Right lobe of liver (tissue), 6 donors: ENCODE measurements around the gene FGF9. TPM values are rescaled to one million over a fixed set of nuclear protein-coding genes. Genes with fewer than 3 reads are reported as not detected.

Source experiments
- ATAC-seq, 4 donors: fragments of 200-7000 bp; cut with Tn5 transposase; one replicate each; pipeline ENCODE4 v1.9.1; 2020; ENCODE audit warnings: mild to moderate bottlenecking in 4 of 4, moderate library complexity in 4 of 4
- DNase-seq, 3 donors: peaks; one replicate each; pipeline ENCODE4 v3.0.0-alpha.2; 2020
- H3K27ac ChIP-seq, 3 donors: fragments of 200-600 bp; one replicate each; pipeline ENCODE4 v1.8.0; 2022
- H3K27me3 ChIP-seq, 2 donors: fragments of 200-600 bp; one replicate each; pipeline ENCODE4 v1.8.0; 2022
- H3K36me3 ChIP-seq, 4 donors: fragments of 200-600 bp; sonication (generic) in 1 of 4; one replicate each; pipeline versions ENCODE4 v1.5.1 to v1.8.0; 2017 to 2022; ENCODE audit warnings: control low read depth in 1 of 4
- H3K4me1 ChIP-seq, 4 donors: fragments of 200-600 bp; sonication (generic) in 1 of 4; one replicate each; pipeline versions ENCODE4 v1.5.1 to v1.8.0; 2017 to 2022; ENCODE audit warnings: control low read depth in 1 of 4
- H3K4me3 ChIP-seq, 3 donors: fragments of 200-600 bp; one replicate each; pipeline ENCODE4 v1.8.0; 2022
- H3K9me3 ChIP-seq, 4 donors: fragments of 200-600 bp; sonication (generic) in 1 of 4; one replicate each; pipeline versions ENCODE4 v1.5.1 to v1.8.0; 2017 to 2022; ENCODE audit warnings: control low read depth in 1 of 4
- POLR2A ChIP-seq: fragments of 450-650 bp; IDR thresholded peaks from one replicate; pipeline ENCODE4 v1.6.1; 2017; ENCODE audit warnings: antibody characterized with exemption, mild to moderate bottlenecking
- WGBS: methylation state at CpG from one replicate; pipeline ENCODE4 v1.1.6; 2018; ENCODE audit warnings: low coverage, low lambda C conversion rate; ENCODE audit not compliant: insufficient coverage; ENCODE audit errors: missing lambda C conversion rate; 5-methylcytosine and 5-hydroxymethylcytosine counted together
- intact Hi-C, 2 donors: fragments of 100-400 bp; cut with DNase I; formaldehyde crosslinking; loops; one replicate each; pipeline versions ENCODE4 v1.11.2 to v1.14.1; 2022
- total RNA-seq, 6 experiments: library from RNA; depleted of rRNA in 2 of 6; stranded (reverse); fragments of >200 nt in 2 of 6; fragmentation: NEBNext Ultra II Directional in 3 of 6; extraction: Animal tissue kit (Norgen Biotek cat#: 25700) in 3 of 6; gene quantifications; one replicate each; pipeline versions ENCODE4 v1.1.0 to v1.2.4, GENCODE V29; 2016 to 2023
- TF ChIP-seq, protein P1 (sequence below), 4 donors: fragments of 200-600 bp in 3 of 4; fragments of 450-650 bp in 1 of 4; IDR thresholded peaks; one replicate each; pipeline versions ENCODE4 v1.5.1 to v1.8.0; 2016 to 2022; ENCODE audit warnings: antibody characterized with exemption in 4 of 4, mild to moderate bottlenecking in 2 of 4
- donor health status: DM: no; HTN: yes; CAD: no.
- donor health status: DM: no; HTN: no; CAD: no.
- donor health status: DM: no; HTN: no; CAD: no.
- donor health status: DM: no; HTN: yes; CAD: no.
- donor health status: DM: no; HTN: yes; CAD: no.

FGF9 gene
- total RNA-seq, 6 experiments from 2014 or later = not detected

DNA sequence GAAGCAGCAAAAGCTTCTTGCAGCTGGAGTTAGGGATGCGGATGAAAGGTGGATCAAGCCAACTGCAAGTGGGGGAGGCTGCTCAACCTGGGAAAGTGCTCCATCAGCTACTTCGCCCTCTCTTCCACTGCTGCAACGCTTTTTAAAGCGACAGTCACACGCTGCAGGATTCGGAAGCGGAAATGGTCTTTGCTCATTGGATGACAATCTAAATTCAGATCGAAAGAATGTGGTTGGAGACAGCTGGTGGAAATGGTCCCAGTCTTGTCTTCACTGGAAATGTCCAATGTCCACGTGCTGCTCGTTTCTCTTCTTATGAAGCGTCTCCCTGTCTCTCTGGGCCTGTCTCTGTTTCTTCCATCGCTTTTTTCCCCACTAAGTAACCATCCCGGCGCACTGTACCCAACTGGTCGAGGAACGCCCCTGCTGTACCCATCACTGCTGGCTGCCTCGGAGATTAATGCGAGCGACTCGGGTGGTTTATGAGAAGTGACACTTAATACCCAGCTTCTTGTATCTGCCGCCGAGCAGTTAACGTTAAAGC is 2.1 kb upstream of the FGF9 start:
- Histone ChIP-seq H3K36me3 (no peaks in the 10 kb centered on the region), H3K4me1 (peaks cover 0 to 37% (median 4%) of the 10 kb centered on the region in 4 donors)

GRCh38 chr13:21670006-21670882 is 629 bp upstream of the FGF9 start:
- no peak overlapping the region for H3K27ac ChIP-seq
- no peak for TF ChIP-seq POLR2A
- TF ChIP-seq, protein P1, sequence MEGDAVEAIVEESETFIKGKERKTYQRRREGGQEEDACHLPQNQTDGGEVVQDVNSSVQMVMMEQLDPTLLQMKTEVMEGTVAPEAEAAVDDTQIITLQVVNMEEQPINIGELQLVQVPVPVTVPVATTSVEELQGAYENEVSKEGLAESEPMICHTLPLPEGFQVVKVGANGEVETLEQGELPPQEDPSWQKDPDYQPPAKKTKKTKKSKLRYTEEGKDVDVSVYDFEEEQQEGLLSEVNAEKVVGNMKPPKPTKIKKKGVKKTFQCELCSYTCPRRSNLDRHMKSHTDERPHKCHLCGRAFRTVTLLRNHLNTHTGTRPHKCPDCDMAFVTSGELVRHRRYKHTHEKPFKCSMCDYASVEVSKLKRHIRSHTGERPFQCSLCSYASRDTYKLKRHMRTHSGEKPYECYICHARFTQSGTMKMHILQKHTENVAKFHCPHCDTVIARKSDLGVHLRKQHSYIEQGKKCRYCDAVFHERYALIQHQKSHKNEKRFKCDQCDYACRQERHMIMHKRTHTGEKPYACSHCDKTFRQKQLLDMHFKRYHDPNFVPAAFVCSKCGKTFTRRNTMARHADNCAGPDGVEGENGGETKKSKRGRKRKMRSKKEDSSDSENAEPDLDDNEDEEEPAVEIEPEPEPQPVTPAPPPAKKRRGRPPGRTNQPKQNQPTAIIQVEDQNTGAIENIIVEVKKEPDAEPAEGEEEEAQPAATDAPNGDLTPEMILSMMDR (IDR thresholded peaks at IDR 0.05) = no peak
- H3K4me3 ChIP-seq = peak overlapping the region; percentile 42 to 54 (median 51)
- peaks cover 8 to 20% of the 10 kb centered on the region in 2 donors for H3K27me3 ChIP-seq
- H3K36me3 ChIP-seq = no peaks in the 10 kb centered on the region
- DNase-seq = peak; percentile 49 to 69 (median 58)
- peak; percentile 17 to 32 (median 27) for ATAC-seq
- peaks cover 0 to 48% (median 4%) of the 10 kb centered on the region in 4 donors for H3K4me1 ChIP-seq
- H3K9me3 ChIP-seq = no peaks in the 10 kb centered on the region
- intact Hi-C loops = no loop called here
- under 1% methylated on average over 23 of the region's 70 CpGs for WGBS

More for the DNA sequence above, 2.1 kb upstream of the FGF9 start:
- 14% methylated on average over 21 of the region's 23 CpGs for WGBS
- Histone ChIP-seq H3K4me3 (peak overlapping the region in 1 of 3 donors; percentile 14), H3K27me3 (peaks cover 8% of the 10 kb centered on the region in 2 donors), H3K27ac (no peak overlapping the region), H3K9me3 (no peaks in the 10 kb centered on the region)
- no peak for ATAC-seq
- intact Hi-C loops = no loop called here
- no peak for TF ChIP-seq POLR2A
- TF ChIP-seq, protein P1 (IDR thresholded peaks at IDR 0.05) = no peak
- DNase-seq = no peak

GRCh38 chr13:21671620-21672286 is 880 bp downstream of the FGF9 start:
- no peaks in the 10 kb centered on the region for H3K36me3 ChIP-seq
- peaks cover 15 to 29% of the 10 kb centered on the region in 2 donors for H3K27me3 ChIP-seq
- intact Hi-C loops = no loop called here
- no peaks in the 10 kb centered on the region for H3K9me3 ChIP-seq
- H3K4me1 ChIP-seq = peaks cover 0 to 52% (median 4%) of the 10 kb centered on the region in 4 donors
- TF ChIP-seq, protein P1 (IDR thresholded peaks at IDR 0.05) = no peak
- ATAC-seq (no peak), DNase-seq (no peak)
- 4% methylated on average over 10 of the region's 15 CpGs for WGBS
- no peak overlapping the region for H3K27ac ChIP-seq
- no peak overlapping the region for H3K4me3 ChIP-seq

- Histone ChIP-seq H3K27me3 (peaks cover 15 to 29% of the 10 kb centered on the region in 2 donors), H3K36me3 (no peaks in the 10 kb centered on the region), H3K4me1 (peaks cover 0 to 52% (median 4%) of the 10 kb centered on the region in 4 donors), H3K27ac (no peak overlapping the region), H3K9me3 (no peaks in the 10 kb centered on the region), H3K4me3 (no peak overlapping the region)
- no peak for DNase-seq
- ATAC-seq = no peak
- TF ChIP-seq POLR2A = no peak
- TF ChIP-seq, protein P1 (IDR thresholded peaks at IDR 0.05) = no peak
- 4% methylated on average over 4 of the region's 4 CpGs for WGBS
- intact Hi-C loops = no loop called here
Measured at GRCh38 chr13:21672287-21672680, 1.4 kb downstream of the FGF9 start.
